ENCODE measurements around the gene ZNF701. TPM values are rescaled to one million over a fixed set of nuclear protein-coding genes. Genes with fewer than 3 reads are reported as not detected.

ZNF701 gene
- total and polyA plus RNA-seq, 2 donors (not counting 1 experiment from before 2014, with no cell fraction given), result 5.7 to 18.8 TPM

- DNase-seq (ENCODE audit: low read depth in 2 of 2), result no peak
- TF ChIP-seq EZH2 (IDR thresholded peaks at IDR 0.05; ENCODE audit: low read length, missing control alignments), result no peak
- TF ChIP-seq CTCF (conservative IDR thresholded peaks at IDR 0.05 in 1 of 2, IDR thresholded peaks at IDR 0.05 in 1 of 2; ENCODE audit: low read depth in 1 of 2, low read length in 2 of 2), result no peak
- Histone ChIP-seq H3K36me3 (ENCODE audit: control insufficient read depth, insufficient read depth, low read length) (no peaks in the 10 kb centered on the region), H4K20me1 (ENCODE audit: control insufficient read depth, extremely low read depth, insufficient read depth, low read length) (no peaks in the 10 kb centered on the region), H3K27ac (ENCODE audit: insufficient read depth, low read length) (no peak overlapping the region), H2AFZ (ENCODE audit: low read length) (no peak overlapping the region), H3K4me2 (ENCODE audit: extremely low read depth, insufficient read depth, low read length) (no peak overlapping the region), H3K4me3 (replicated peaks in 1 of 4; ENCODE audit: control extremely low read depth in 1 of 4, insufficient read depth in 1 of 4, low read depth in 3 of 4, low read length in 4 of 4) (no peak overlapping the region), H3K79me2 (ENCODE audit: control insufficient read depth, insufficient read depth, low read length) (no peaks in the 10 kb centered on the region), H3K27me3 (ENCODE audit: control insufficient read depth, insufficient read depth, low read length) (no peaks in the 10 kb centered on the region), H3K9ac (ENCODE audit: insufficient read depth, low read length) (no peak overlapping the region), H3K4me1 (ENCODE audit: control insufficient read depth, extremely low read depth, insufficient read depth, low read length) (no peaks in the 10 kb centered on the region), H3K9me3 (ENCODE audit: control insufficient read depth, insufficient read depth, low read depth, low read length) (no peaks in the 10 kb centered on the region)
These were observed 29.2 kb downstream of the ZNF701 start for GRCh38 chr19:52599241-52599640.

GRCh38 chr19:52600639-52601024 is 30.5 kb downstream of the ZNF701 start:
- Histone ChIP-seq H3K27me3 (ENCODE audit: control insufficient read depth, insufficient read depth, low read length) (no peaks in the 10 kb centered on the region), H3K9ac (ENCODE audit: insufficient read depth, low read length) (no peak overlapping the region), H3K36me3 (ENCODE audit: control insufficient read depth, insufficient read depth, low read length) (no peaks in the 10 kb centered on the region), H3K4me3 (replicated peaks in 1 of 4; ENCODE audit: control extremely low read depth in 1 of 4, insufficient read depth in 1 of 4, low read depth in 3 of 4, low read length in 4 of 4) (peak overlapping the region; percentile 27 to 72 (median 60)), H4K20me1 (ENCODE audit: control insufficient read depth, extremely low read depth, insufficient read depth, low read length) (no peaks in the 10 kb centered on the region), H2AFZ (ENCODE audit: low read length) (peak overlapping the region; percentile 57), H3K79me2 (ENCODE audit: control insufficient read depth, insufficient read depth, low read length) (no peaks in the 10 kb centered on the region), H3K4me1 (ENCODE audit: control insufficient read depth, extremely low read depth, insufficient read depth, low read length) (no peaks in the 10 kb centered on the region), H3K27ac (ENCODE audit: insufficient read depth, low read length) (no peak overlapping the region), H3K9me3 (ENCODE audit: control insufficient read depth, insufficient read depth, low read depth, low read length) (no peaks in the 10 kb centered on the region), H3K4me2 (ENCODE audit: extremely low read depth, insufficient read depth, low read length) (peak overlapping the region; percentile 46)
- TF ChIP-seq CTCF (conservative IDR thresholded peaks at IDR 0.05 in 1 of 2, IDR thresholded peaks at IDR 0.05 in 1 of 2; ENCODE audit: low read depth in 1 of 2, low read length in 2 of 2) (no peak), EZH2 (IDR thresholded peaks at IDR 0.05; ENCODE audit: low read length, missing control alignments) (no peak)
- DNase-seq (ENCODE audit: low read depth in 2 of 2), result no peak

- H3K79me2 ChIP-seq (ENCODE audit: control insufficient read depth, insufficient read depth, low read length), result no peaks in the 10 kb centered on the region
- peak overlapping the region; percentile 50 for H3K9ac ChIP-seq (ENCODE audit: insufficient read depth, low read length)
- no peak for TF ChIP-seq EZH2 (IDR thresholded peaks at IDR 0.05; ENCODE audit: low read length, missing control alignments)
- peak; percentile 24 to 27 for TF ChIP-seq CTCF (conservative IDR thresholded peaks at IDR 0.05 in 1 of 2, IDR thresholded peaks at IDR 0.05 in 1 of 2; ENCODE audit: low read depth in 1 of 2, low read length in 2 of 2)
- H4K20me1 ChIP-seq (ENCODE audit: control insufficient read depth, extremely low read depth, insufficient read depth, low read length), result no peaks in the 10 kb centered on the region
- H3K4me3 ChIP-seq (replicated peaks in 1 of 4; ENCODE audit: control extremely low read depth in 1 of 4, insufficient read depth in 1 of 4, low read depth in 3 of 4, low read length in 4 of 4), result peak overlapping the region; percentile 68 to 80 (median 72)
- H3K9me3 ChIP-seq (ENCODE audit: control insufficient read depth, insufficient read depth, low read depth, low read length), result no peaks in the 10 kb centered on the region
- H3K36me3 ChIP-seq (ENCODE audit: control insufficient read depth, insufficient read depth, low read length), result no peaks in the 10 kb centered on the region
- no peaks in the 10 kb centered on the region for H3K4me1 ChIP-seq (ENCODE audit: control insufficient read depth, extremely low read depth, insufficient read depth, low read length)
- peak overlapping the region; percentile 77 for H3K4me2 ChIP-seq (ENCODE audit: extremely low read depth, insufficient read depth, low read length)
- peak; percentile 87 to 88 for DNase-seq (ENCODE audit: low read depth in 2 of 2)
- peak overlapping the region; percentile 76 for H2AFZ ChIP-seq (ENCODE audit: low read length)
- no peaks in the 10 kb centered on the region for H3K27me3 ChIP-seq (ENCODE audit: control insufficient read depth, insufficient read depth, low read length)
- peak overlapping the region; percentile 15 for H3K27ac ChIP-seq (ENCODE audit: insufficient read depth, low read length)
These were observed 31.2 kb downstream of the ZNF701 start for GRCh38 chr19:52601025-52601973.

Data from fibroblast of lung (primary cell).